HG03064 (cell line): Measurements from ENCODE around the gene CMTM8.
A peak's percentile ranks its signal among the peaks of the same experiment; 100 is the strongest.

Experiments used
- ATAC-seq: cut with Tn5 transposase; IDR thresholded peaks from one replicate; pipeline ENCODE4 v1.9.1; 2021; ENCODE audit warnings: low read depth; ENCODE audit not compliant: unreplicated experiment

Gene CMTM8

DNA sequence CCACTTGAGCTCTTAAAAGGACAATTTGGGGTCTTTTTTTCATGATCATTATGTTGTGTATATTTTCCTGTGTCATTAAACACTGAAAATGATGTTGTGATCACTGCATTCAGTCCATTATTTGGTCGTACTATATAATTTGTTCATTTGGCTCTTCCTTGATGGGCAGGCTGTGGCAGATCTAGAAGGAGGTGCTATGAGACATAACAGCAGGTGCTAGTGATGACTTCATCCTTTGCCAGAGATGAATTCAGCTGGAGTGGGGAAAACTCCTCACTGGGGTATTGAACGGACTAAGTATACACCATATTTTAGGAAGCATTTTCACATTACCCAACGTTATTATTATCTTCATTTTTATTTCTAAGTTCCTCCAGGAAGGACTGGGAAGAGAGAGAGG, 165.2 kb downstream of the CMTM8 start:
- ATAC-seq, result no peak

DNA sequence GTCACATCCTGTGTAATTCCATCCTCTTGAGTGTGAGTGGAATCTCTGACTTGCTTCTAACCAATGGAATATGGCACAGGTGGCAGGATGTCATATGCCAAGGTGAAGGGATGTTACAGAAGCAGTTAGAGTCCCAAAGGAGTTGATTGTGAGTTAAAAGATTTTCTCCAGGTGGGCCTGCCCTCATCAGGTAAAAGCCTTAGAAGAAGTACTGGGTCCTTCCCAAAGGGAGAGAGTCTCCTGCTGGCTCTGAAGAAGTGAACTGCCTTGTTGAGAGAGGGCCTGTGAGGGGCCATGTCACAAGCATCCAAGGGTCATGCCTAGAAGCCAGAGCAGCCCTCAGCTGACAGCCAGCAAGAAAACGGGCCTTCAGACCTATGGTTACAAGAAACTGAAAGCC, 166.2 kb downstream of the CMTM8 start:
- no peak for ATAC-seq

DNA sequence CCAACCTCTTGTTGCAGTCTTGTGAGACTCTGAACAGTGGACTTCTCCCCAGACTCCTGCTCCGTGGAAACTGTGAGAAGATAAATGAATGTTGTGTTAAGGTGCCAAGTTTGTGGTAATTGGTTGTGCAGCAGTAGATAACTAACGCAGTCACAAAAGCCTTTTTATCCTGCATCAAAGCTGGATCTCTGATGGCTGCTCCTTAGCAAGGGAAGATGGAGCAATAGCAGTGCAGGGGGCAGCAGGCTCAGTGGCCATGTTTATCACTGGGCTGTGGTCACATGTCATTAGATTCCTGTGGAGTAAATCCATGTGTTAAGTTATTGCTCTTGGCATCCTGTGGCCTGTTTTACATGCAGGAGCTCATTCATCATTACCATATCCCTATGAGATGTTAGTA, 166.7 kb downstream of the CMTM8 start:
- no peak for ATAC-seq

DNA sequence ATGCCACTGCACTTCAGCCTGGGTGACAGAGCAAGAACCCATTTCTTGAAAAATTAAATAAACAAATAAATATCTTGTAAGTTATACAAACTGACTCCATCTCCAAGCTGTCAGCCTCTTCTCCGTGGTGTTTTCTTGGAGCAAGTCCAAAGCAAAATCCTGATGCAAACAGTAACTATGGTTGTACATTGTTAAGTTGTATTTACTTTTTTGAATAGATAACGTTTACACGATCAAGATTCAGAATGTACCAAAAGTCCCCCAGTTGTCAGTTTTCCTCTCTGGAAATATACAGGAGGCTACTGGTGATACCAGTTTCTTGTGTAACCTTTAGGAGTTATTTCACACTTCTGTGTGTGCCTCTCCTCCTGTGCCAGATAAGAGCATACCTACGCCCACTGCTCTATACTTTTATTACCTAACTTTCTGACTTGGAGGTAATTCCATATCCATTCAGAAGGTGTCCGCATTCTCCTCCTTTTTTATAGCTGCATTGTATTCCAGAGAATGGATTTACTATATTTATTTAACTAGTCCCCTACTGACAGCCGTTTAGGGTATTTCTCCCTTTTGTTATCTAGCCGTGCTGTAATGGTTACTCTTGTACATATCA, 167.3 kb downstream of the CMTM8 start:
- ATAC-seq, result no peak

DNA sequence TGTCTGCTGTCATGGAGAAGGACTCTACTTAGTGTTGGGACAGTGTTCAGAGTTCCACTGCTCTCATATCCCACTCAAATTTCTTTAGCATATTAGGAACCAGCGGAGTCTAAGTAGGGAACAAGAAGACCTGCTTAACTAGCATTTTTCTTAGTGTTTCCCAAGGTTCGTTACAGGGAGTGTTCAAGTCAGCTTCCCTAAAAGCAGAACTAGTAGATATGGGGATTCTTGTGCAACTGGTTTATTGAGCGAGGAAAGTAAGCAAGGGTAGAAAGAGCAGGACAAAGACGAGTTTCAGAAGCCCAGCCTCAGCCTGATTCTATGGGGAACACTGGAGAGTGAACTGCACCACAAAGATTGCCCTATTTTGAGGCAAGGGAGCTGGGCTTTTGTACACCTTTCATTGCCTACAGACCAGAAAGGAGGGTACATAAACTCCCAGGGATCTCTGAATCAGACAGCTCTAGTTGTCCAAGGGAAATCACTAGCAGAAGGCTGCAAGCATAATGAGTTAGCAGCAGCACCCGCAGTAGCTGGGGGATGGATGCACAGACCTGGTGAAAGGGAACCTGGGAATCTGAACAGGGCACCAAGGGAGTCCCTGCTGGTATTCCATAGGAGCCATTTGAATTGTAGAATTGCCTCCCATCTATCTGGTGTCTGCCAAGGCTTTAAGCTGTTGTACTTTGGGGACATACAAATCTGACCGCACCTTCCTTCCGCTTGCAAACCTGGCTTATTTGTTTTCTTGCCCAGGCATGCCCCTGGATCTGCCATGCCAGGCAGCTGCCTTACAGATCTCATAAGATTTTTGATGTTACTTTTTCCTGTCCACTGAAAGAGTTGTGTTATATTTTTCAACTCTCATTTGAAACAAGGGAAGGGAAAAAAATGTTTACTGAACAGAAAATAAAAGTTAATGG, 168.3 kb downstream of the CMTM8 start:
- ATAC-seq, result no peak

DNA sequence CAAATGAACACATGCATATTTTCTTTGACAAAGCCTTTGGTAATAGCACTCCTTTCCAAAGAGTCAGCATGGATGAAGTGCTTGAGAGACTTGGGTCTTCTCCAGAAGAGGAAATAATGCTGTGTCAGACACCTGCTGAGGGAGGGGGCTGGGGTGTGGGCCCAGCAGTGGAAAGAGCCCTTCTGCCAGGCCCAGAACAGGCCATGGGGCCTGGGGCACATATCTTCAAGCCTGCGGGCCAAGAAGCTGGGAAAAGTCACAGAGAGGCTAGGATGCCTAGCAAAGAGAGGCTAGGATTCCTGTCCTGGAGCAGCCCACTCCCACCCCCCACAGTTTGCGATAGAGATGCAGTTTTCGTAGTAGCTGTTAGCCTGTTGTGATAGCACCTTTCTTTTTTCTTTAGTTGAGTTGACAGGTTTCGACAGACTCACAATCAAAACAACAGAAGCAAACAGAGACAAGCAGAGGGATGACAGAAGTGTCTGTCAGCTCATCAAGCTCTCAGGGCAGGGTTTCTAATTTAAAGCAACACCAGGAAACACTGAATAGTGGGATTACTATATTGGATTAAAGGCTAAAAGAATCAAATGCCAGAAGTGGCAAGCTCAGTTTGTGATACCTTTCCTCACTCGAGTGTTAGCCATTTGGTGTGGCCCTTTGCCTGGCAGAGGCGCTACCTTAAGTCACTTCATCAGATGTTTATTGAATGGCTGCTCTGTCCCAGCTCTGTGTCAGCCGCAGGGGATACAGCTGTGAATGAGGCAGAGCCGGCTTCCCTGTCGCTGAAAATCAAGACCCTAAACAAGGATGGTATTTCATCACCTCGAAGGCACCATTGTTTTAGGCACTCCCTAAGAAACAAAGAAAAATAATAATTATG, 172.1 kb downstream of the CMTM8 start:
- no peak for ATAC-seq

DNA sequence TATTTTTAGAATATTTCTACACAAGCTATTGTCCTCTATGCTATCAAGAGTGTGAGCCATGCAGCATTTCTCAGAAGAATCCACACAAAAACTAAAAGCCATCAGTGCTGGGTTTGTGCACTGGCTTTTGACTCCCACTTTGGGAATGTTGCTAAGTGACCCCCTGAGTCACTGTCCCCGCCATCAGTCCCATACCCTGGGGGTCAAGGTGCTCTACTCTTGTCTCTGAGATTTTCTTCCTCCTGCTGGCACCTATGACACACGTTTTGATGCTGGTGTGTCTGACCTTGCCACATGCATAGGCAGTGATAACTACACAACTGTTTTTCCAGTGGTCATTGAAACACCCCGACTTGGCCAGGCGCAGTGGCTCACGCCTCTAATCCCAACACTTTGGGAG, 173.0 kb downstream of the CMTM8 start:
- ATAC-seq, result no peak

DNA sequence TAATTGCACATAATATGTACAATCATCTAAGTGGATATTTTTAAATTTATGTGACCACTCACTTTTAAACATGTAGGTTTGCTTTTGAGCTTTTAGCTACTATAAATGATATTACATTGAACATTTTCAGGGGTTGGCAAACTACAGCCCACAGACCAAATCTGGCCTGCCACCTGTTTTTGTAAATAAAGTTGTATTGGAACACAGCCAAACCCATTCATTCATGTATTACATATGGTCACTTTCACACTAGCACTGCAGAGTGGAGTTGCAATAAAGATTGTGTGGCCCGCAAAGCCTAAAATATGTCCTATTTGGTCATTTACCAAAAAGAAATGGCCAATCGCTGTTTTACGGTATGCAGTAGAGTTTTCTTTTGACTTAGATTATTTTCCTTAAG, 174.4 kb downstream of the CMTM8 start:
- no peak for ATAC-seq

DNA sequence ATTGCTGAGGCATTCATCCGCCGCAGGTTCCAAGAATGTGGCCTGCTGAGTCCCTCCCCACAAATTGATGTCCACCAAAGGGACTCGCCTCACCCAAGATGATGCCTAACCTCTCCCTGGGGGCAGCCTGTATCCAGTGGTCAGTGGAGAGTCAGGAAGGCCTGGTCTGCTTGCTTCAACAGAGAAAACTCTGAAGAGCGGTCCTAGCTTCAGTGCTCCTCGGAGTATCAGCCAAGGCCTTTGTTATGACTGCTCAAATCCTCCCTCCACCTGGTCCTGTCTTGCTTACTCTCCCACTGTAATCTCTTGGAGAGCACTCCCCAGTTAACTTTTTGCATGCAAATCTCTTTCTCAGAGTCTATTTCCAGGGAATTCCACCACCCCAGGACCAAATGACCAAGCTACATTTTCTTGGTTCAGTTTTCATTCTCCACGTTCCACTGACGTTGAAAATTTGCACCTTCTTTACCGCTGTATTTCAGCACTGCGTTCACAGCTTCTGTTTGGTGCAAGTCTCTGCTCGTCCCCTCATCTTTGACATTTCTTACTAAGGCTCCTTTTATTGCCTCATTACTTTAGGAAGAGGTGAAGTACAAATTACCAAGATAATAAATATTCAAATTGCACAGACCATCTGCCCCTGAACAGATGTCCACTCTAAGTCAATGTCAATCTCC, 175.5 kb downstream of the CMTM8 start:
- ATAC-seq, result no peak

DNA sequence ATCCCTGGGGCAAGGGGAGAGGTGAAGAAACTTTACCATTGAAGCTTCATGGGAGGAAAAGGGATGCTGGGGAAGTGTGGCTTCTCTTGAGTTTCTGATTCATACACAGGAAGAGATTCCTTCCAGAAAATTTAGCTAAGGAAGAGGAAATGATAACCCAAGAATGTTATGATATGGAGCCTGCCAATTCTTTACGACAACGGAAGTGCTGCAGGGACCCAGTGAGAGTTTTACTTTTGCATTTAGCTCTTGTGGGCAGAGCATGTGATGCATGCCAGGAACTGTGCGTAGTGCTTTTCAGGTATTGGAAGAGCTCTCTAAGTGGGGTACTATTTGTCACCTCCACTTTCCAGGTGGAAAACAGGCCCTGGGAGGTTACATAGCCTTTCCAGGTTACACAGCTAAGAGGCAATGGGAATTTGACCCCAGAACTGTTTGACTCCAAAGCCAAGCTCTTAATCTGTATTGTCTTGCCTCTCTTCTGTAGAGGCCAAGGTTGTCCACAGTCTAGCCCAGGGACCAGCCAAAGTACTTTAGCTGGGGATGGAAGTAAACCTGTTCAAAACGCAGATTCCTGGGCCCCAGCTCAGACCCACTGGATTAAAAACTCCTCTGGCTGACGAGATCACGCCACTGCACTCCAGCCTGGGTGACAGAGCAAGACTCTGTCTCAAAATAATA, 176.2 kb downstream of the CMTM8 start:
- peak; percentile 85 for ATAC-seq

DNA sequence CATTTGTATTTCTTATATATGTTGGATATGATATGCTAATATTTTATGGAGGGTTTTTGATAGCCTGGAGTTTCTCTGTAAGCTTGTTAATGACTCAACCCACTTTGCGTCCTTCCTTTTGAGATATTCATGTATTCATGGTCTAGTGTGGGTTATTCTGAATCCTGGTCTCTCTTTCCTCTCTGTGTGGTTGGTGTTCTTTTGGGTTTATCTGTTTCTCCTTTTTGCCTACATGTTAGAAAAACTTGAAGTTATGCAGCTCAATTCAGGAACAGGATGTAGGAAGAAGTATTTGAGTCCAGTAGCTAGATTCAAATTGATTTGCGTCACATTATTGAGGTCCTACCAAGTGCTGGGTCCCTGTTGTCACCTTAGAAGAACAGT, 181.3 kb downstream of the CMTM8 start:
- ATAC-seq, result no peak
